ENCODE results near the gene MYCBPAP.
A peak's percentile ranks its signal among the peaks of the same experiment; 100 is the strongest.

Gene MYCBPAP

GRCh38 chr17:50517011-50517410 is 8.8 kb downstream of the MYCBPAP start:
- peaks cover 11% of the 10 kb centered on the region for H3K4me1 Mint-ChIP-seq
- H3K4me3 Mint-ChIP-seq = no peak overlapping the region
- H3K36me3 Mint-ChIP-seq = no peaks in the 10 kb centered on the region
- no peaks in the 10 kb centered on the region for H3K27me3 Mint-ChIP-seq
- H3K27ac Mint-ChIP-seq = no peak overlapping the region
- no peaks in the 10 kb centered on the region for H3K9me3 Mint-ChIP-seq

- Mint-ChIP-seq H3K9me3 (no peaks in the 10 kb centered on the region), H3K27me3 (no peaks in the 10 kb centered on the region), H3K4me1 (peaks cover 11% of the 10 kb centered on the region), H3K27ac (no peak overlapping the region), H3K4me3 (no peak overlapping the region), H3K36me3 (no peaks in the 10 kb centered on the region)
These were observed 9.5 kb downstream of the MYCBPAP start for GRCh38 chr17:50517504-50518383.

- Mint-ChIP-seq H3K4me1 (peaks cover 11% of the 10 kb centered on the region), H3K4me3 (no peak overlapping the region), H3K9me3 (no peaks in the 10 kb centered on the region), H3K27me3 (no peaks in the 10 kb centered on the region), H3K36me3 (no peaks in the 10 kb centered on the region), H3K27ac (no peak overlapping the region)
These were observed 10.3 kb downstream of the MYCBPAP start for GRCh38 chr17:50518384-50519023.

DNA sequence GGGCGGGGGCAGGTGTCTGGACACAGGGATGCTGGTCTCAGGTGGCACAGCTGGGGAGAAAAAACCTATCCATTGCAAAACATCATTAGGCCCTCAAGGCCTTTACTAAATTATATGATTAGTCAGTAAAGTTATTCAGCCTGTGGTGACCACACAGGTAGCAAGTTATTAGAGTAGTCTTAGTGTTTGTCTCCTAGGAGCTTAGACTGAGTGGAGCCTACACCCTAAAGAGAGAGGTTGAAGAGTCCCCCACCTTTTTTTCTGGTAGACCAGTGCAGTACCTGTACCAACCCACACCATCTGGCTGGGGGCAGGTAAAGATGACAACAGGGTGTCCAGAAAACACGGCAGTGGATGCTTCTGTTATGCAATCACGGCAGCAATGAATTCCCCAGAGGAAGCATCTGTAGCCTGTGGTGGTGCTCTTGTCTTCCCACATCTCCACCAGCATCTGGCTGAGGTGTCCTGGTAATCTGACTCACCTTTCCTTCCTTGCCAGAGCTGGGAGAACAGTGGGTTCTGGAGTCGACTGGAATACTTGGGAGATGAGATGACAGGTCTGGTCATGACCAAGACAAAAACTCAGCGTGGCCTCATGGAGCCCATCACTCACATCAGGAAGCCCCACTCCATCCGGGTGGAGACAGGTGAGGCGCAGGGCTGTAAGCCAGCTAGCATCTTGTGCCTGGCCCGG is 11.0 kb downstream of the MYCBPAP start:
- Mint-ChIP-seq H3K36me3 (no peaks in the 10 kb centered on the region), H3K4me3 (no peak overlapping the region), H3K27me3 (no peaks in the 10 kb centered on the region), H3K9me3 (no peaks in the 10 kb centered on the region), H3K4me1 (peaks cover 11% of the 10 kb centered on the region), H3K27ac (no peak overlapping the region)

- Mint-ChIP-seq H3K9me3 (no peaks in the 10 kb centered on the region), H3K36me3 (no peaks in the 10 kb centered on the region), H3K27me3 (no peaks in the 10 kb centered on the region), H3K4me1 (peaks cover 11% of the 10 kb centered on the region), H3K4me3 (no peak overlapping the region), H3K27ac (no peak overlapping the region)
These were observed 12.2 kb downstream of the MYCBPAP start for GRCh38 chr17:50520483-50520882.

- no peaks in the 10 kb centered on the region for H3K36me3 Mint-ChIP-seq
- H3K27me3 Mint-ChIP-seq = no peaks in the 10 kb centered on the region
- H3K4me3 Mint-ChIP-seq = no peak overlapping the region
- H3K4me1 Mint-ChIP-seq = peaks cover 11% of the 10 kb centered on the region
- H3K27ac Mint-ChIP-seq = no peak overlapping the region
- H3K9me3 Mint-ChIP-seq = no peaks in the 10 kb centered on the region
These were observed 13.3 kb downstream of the MYCBPAP start for GRCh38 chr17:50521514-50521913.

DNA sequence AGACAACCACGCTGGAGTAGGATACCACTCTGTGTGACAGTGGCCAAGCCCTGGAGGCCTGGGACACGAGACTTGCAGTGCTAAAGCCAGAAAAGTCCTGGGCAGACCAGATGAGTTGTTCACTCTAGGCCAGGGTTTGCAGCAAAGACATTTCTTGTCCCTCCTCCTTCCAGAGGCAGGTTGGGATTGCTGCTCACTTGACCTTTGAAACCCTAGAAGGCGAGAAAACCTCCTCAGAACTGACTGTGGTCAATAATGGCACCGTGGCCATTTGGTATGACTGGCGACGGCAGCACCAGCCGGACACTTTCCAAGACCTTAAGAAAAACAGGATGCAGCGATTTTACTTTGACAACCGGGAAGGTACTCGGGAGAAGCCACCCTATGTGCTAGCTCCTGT is 14.5 kb downstream of the MYCBPAP start:
- Mint-ChIP-seq H3K4me3 (no peak overlapping the region), H3K4me1 (no peaks in the 10 kb centered on the region), H3K27me3 (no peaks in the 10 kb centered on the region), H3K9me3 (no peaks in the 10 kb centered on the region), H3K27ac (no peak overlapping the region), H3K36me3 (no peaks in the 10 kb centered on the region)

GRCh38 chr17:50523208-50523607 is 15.0 kb downstream of the MYCBPAP start:
- H3K9me3 Mint-ChIP-seq = no peaks in the 10 kb centered on the region
- H3K36me3 Mint-ChIP-seq = no peaks in the 10 kb centered on the region
- H3K27ac Mint-ChIP-seq = no peak overlapping the region
- no peaks in the 10 kb centered on the region for H3K4me1 Mint-ChIP-seq
- H3K4me3 Mint-ChIP-seq = no peak overlapping the region
- H3K27me3 Mint-ChIP-seq = no peaks in the 10 kb centered on the region

DNA sequence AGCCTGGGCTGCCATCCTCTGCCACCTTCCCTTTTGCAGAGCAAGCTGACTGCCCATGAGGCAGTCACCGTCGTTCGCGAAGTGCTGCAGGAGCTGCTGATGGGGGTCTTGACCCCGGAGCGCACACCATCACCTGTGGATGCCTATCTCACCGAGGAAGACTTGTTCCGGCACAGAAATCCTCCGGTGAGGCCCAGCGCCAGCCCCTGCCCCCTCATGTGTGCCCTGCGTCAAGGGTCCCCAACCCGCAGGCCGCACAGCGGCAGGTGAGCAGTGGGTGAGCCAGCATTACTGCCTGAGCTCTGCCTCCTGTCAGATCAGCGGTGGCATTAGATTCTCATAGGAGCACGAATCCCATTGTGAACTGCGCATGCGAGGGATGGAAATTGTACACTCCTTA is 16.6 kb downstream of the MYCBPAP start:
- H3K27me3 Mint-ChIP-seq = peaks cover 7% of the 10 kb centered on the region
- no peak overlapping the region for H3K4me3 Mint-ChIP-seq
- H3K4me1 Mint-ChIP-seq = no peaks in the 10 kb centered on the region
- no peaks in the 10 kb centered on the region for H3K36me3 Mint-ChIP-seq
- H3K9me3 Mint-ChIP-seq = no peaks in the 10 kb centered on the region
- H3K27ac Mint-ChIP-seq = no peak overlapping the region

DNA sequence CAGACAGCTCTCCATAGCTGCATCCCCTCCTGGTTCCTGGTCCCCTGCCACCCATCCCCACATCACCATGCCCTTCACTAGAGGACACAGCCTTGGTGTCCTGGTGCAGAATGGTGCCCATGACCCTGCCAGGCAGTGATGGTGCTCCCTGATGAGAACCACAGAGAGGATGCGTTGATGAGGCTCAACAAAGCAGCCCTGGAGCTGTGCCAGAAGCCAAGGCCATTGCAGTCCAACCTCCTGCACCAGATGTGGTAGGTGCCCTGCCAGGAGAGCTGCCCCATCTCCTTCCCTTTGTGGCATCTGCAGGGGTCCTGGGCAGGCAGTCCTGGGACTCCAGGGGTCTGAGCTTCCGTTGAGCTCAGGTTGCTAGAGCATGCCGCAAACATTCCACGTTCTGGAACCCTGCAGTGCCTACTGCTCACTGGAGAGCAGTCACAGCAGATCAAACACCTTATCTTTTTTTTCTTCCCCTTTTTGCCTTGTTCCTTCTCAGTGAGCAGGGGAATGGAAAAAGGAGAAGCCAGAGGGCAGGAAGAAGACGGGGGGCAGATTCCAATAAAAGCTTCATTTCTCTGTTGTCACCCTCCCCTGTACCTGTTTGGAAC is 19.0 kb downstream of the MYCBPAP start:
- Mint-ChIP-seq H3K27me3 (peaks cover 22% of the 10 kb centered on the region), H3K4me1 (peaks cover 6% of the 10 kb centered on the region), H3K36me3 (peaks cover 2% of the 10 kb centered on the region), H3K4me3 (no peak overlapping the region), H3K9me3 (no peaks in the 10 kb centered on the region), H3K27ac (no peak overlapping the region)

- Mint-ChIP-seq H3K27ac (no peak overlapping the region), H3K9me3 (no peaks in the 10 kb centered on the region), H3K27me3 (peaks cover 22% of the 10 kb centered on the region), H3K4me1 (peaks cover 11% of the 10 kb centered on the region), H3K36me3 (peaks cover 2% of the 10 kb centered on the region), H3K4me3 (no peak overlapping the region)
These were observed 19.8 kb downstream of the MYCBPAP start for GRCh38 chr17:50527949-50528474.

DNA sequence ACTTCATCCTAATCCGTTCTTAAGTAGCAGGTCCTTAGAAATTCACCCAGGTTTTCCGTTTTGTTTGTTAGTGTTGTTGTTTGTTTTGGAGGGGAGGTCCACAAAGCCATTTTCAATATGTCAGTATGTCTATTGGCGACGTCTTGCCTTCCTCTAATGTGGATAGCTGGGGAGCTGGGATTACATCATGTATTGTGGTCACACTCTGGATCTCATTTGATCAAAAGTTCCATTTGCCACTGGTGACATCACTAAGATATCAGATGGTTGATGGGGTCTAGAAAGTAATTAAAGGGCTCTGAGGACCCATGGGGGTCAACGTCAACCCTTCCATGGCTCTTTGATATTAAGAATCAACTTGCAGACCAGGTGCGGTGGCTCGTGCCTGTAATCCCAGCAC is 21.6 kb downstream of the MYCBPAP start:
- no peaks in the 10 kb centered on the region for H3K9me3 Mint-ChIP-seq
- no peak overlapping the region for H3K27ac Mint-ChIP-seq
- peaks cover 22% of the 10 kb centered on the region for H3K4me1 Mint-ChIP-seq
- peaks cover 2% of the 10 kb centered on the region for H3K36me3 Mint-ChIP-seq
- peaks cover 34% of the 10 kb centered on the region for H3K27me3 Mint-ChIP-seq
- H3K4me3 Mint-ChIP-seq = no peak overlapping the region

- Mint-ChIP-seq H3K27ac (no peak overlapping the region), H3K27me3 (peaks cover 37% of the 10 kb centered on the region), H3K4me1 (peaks cover 22% of the 10 kb centered on the region), H3K4me3 (no peak overlapping the region), H3K36me3 (peaks cover 2% of the 10 kb centered on the region), H3K9me3 (no peaks in the 10 kb centered on the region)
These were observed 23.3 kb downstream of the MYCBPAP start for GRCh38 chr17:50531428-50532025.

- Mint-ChIP-seq H3K4me1 (peaks cover 22% of the 10 kb centered on the region), H3K27me3 (peaks cover 37% of the 10 kb centered on the region), H3K36me3 (peaks cover 2% of the 10 kb centered on the region), H3K27ac (no peak within 1 kb of the TSS), H3K9me3 (no peaks in the 10 kb centered on the region), H3K4me3 (peak within 1 kb of the TSS; percentile 26)
These were observed 24.3 kb downstream of the MYCBPAP start, which contains the start of gene EPN3 for GRCh38 chr17:50532452-50533024. Gene EPN3 (plus strand): TSS chr17:50532735. CDS start chr17:50536557, 3,822 bp downstream.

DNA sequence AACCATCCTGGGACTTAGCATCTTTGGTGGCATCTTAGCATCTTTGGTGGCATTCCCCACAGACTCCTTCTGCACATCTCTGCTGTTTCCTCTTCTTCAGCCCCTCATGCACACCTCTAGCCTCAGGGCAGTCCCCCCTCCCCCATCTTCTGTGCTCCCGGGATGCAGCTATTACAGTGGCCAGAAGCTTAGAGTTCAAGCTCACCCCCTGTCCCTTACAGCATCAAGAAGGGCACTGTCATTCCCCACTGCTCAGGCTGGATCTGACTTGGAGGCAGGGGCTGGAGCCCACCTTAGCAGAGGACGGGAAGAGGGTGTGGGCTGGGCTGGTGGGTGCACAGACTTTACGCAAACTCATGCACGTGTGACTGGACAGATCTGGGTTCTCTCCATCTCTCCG is 24.9 kb downstream of the MYCBPAP start:
- no peaks in the 10 kb centered on the region for H3K9me3 Mint-ChIP-seq
- H3K36me3 Mint-ChIP-seq = peaks cover 2% of the 10 kb centered on the region
- H3K27ac Mint-ChIP-seq = no peak overlapping the region
- H3K4me1 Mint-ChIP-seq = peaks cover 22% of the 10 kb centered on the region
- H3K4me3 Mint-ChIP-seq = peak overlapping the region; percentile 26
- H3K27me3 Mint-ChIP-seq = peaks cover 37% of the 10 kb centered on the region
